Measurements from ENCODE around the gene TNFSF11. TPM values are rescaled to one million over a fixed set of nuclear protein-coding genes. Genes with fewer than 3 reads are reported as not detected.

TNFSF11 gene
- total and polyA plus RNA-seq, 2 donors (not counting 3 experiments of a cell fraction or from before 2014, with no cell fraction given), result not detected

GRCh38 chr13:42644841-42645240 is 70.9 kb downstream of the TNFSF11 start:
- Histone ChIP-seq H3K27ac (ENCODE audit: insufficient read depth, low read depth, low read length) (no peak overlapping the region), H3K9me3 (replicated peaks; ENCODE audit: control insufficient read depth, insufficient read depth, low read length) (no peaks in the 10 kb centered on the region), H4K20me1 (replicated peaks; ENCODE audit: control insufficient read depth, extremely low read depth, insufficient read depth, low read length) (no peaks in the 10 kb centered on the region), H3K4me3 (replicated peaks in 1 of 3; ENCODE audit: insufficient read depth in 1 of 3, low read depth in 1 of 3, low read length in 3 of 3) (no peak overlapping the region), H3K36me3 (ENCODE audit: control insufficient read depth in 2 of 2, extremely low read depth in 1 of 2, insufficient read depth in 2 of 2, low read length in 2 of 2) (no peaks in the 10 kb centered on the region), H3K27me3 (ENCODE audit: control insufficient read depth in 2 of 2, insufficient read depth in 2 of 2, low read length in 2 of 2) (no peaks in the 10 kb centered on the region), H3K9ac (replicated peaks; ENCODE audit: extremely low read depth, insufficient read depth, low read length) (no peak overlapping the region), H3K79me2 (ENCODE audit: control insufficient read depth, insufficient read depth, low read length) (no peaks in the 10 kb centered on the region), H3K9me1 (replicated peaks; ENCODE audit: control insufficient read depth, extremely low read depth, insufficient read depth, low read length) (no peaks in the 10 kb centered on the region), H3K4me1 (ENCODE audit: control insufficient read depth, extremely low read depth, insufficient read depth, low read length) (no peaks in the 10 kb centered on the region), H2AFZ (ENCODE audit: low read depth, low read length) (no peak overlapping the region), H3K4me2 (ENCODE audit: insufficient read depth, low read length) (no peak overlapping the region)
- no peak for DNase-seq (ENCODE audit: low read depth, low spot score)
- FAIRE-seq, result no peak
- intact Hi-C loops (cut with micrococcal nuclease) (no loop called here), dilution Hi-C loops (cut with MboI; ENCODE audit: extremely low pct_ligation_motif_present, low sequenced_read_pairs) (no loop called here)
- BruUV-seq (replicated peaks), result no TSS peak
- POLR2A ChIA-PET, result no interaction called here
- TF ChIP-seq GATA2 (IDR thresholded peaks at IDR 0.05; ENCODE audit: insufficient read depth, insufficient read length, low read depth, low read length) (no peak), MYC (IDR thresholded peaks at IDR 0.05; ENCODE audit: low read depth, low read length) (no peak), MAX (IDR thresholded peaks at IDR 0.05; ENCODE audit: insufficient read depth, insufficient read length) (no peak), FOS (IDR thresholded peaks at IDR 0.05; ENCODE audit: borderline replicate concordance, insufficient read depth, low read length) (no peak), CTCF (IDR thresholded peaks at IDR 0.05; ENCODE audit: extremely low read depth in 1 of 2, insufficient read depth in 1 of 2, low read depth in 1 of 2, low read length in 2 of 2) (no peak), EZH2 (IDR thresholded peaks at IDR 0.05; ENCODE audit: borderline replicate concordance, low read depth, low read length, severe bottlenecking) (no peak), POLR2A (IDR thresholded peaks at IDR 0.05; ENCODE audit: low read depth, low read length) (no peak), POLR2AphosphoS5 (IDR thresholded peaks at IDR 0.05; ENCODE audit: insufficient read depth, low read depth, low read length) (no peak), JUN (IDR thresholded peaks at IDR 0.05; ENCODE audit: borderline replicate concordance, insufficient read depth, insufficient read length, low read depth) (no peak)
- CTCF ChIA-PET, result no interaction called here
